Neural cell (in vitro differentiated cells): ENCODE data around the gene TTC23. TPM values are rescaled to one million over a fixed set of nuclear protein-coding genes. Genes with fewer than 3 reads are reported as not detected.

Source experiments
- H2AFZ ChIP-seq: fragments of 200-600, 300-800 bp; sonication (generic), shearing (Covaris generic); 2 replicates; pipeline ENCODE4 v1.6.0; 2014; ENCODE audit warnings: low read depth, mild to moderate bottlenecking, antibody characterized with exemption, low read length, moderate library complexity
- H3F3A ChIP-seq: fragments of 200-600 bp; shearing (Covaris generic); 2 replicates; pipeline ENCODE4 v1.6.1; 2016; ENCODE audit warnings: mild to moderate bottlenecking, moderate library complexity, mixed read lengths, antibody characterized with exemption, low read length; ENCODE audit not compliant: insufficient read depth, poor library complexity, severe bottlenecking
- H3K27ac ChIP-seq: fragments of 200-600, 300-800 bp; sonication (generic), shearing (Covaris generic); 2 replicates; pipeline ENCODE4 v1.5.1; 2014; ENCODE audit warnings: mild to moderate bottlenecking, low read length, moderate library complexity
- H3K27me3 ChIP-seq: fragments of 300-800, 200-600 bp; sonication (generic), shearing (Covaris generic); 2 replicates; pipeline ENCODE4 v1.6.0; 2014; ENCODE audit warnings: mild to moderate bottlenecking, low read depth, low read length, moderate library complexity; ENCODE audit not compliant: insufficient read depth
- H3K36me3 ChIP-seq: fragments of 300-800, 200-600 bp; sonication (generic), shearing (Covaris generic); 2 replicates; pipeline ENCODE4 v1.5.1; 2014; ENCODE audit warnings: mild to moderate bottlenecking, antibody characterized with exemption, low read length, moderate library complexity; ENCODE audit not compliant: insufficient read depth
- H3K4me2 ChIP-seq: fragments of 300-800, 200-600 bp; sonication (generic), shearing (Covaris generic); 2 replicates; pipeline ENCODE4 v1.6.0; 2014; ENCODE audit warnings: mild to moderate bottlenecking, low read length
- H3K4me3 ChIP-seq: fragments of 300-800, 200-600 bp; sonication (generic), shearing (Covaris generic); 2 replicates; pipeline ENCODE4 v1.5.1; 2014; ENCODE audit warnings: mild to moderate bottlenecking, low read length, moderate library complexity
- H3K79me2 ChIP-seq: fragments of 200-600 bp; shearing (Covaris generic); replicated peaks from 2 replicates; pipeline ENCODE4 v1.6.0; 2014; ENCODE audit warnings: mild to moderate bottlenecking, low read length, moderate library complexity; ENCODE audit not compliant: insufficient read depth
- H3K9ac ChIP-seq: fragments of 300-800, 200-600 bp; sonication (generic), shearing (Covaris generic); 2 replicates; pipeline ENCODE4 v1.6.1; 2016; ENCODE audit warnings: mild to moderate bottlenecking, low read length, mixed read lengths
- H3K9me2 ChIP-seq: fragments of 200-600 bp; shearing (Covaris generic); 2 replicates; pipeline ENCODE4 v1.6.1; 2016; ENCODE audit warnings: mild to moderate bottlenecking, low read length, mixed read lengths; ENCODE audit not compliant: insufficient read depth
- H3K9me3 ChIP-seq: fragments of 200-600, 300-800 bp; sonication (generic), shearing (Covaris generic); 2 replicates; pipeline ENCODE4 v1.6.1; 2016; ENCODE audit warnings: mild to moderate bottlenecking, mixed run types, low read length, moderate library complexity, mixed read lengths
- H4K20me1 ChIP-seq: fragments of 200-600 bp; shearing (Covaris generic); 2 replicates; pipeline ENCODE4 v1.6.1; 2016; ENCODE audit warnings: mild to moderate bottlenecking, mixed run types; ENCODE audit not compliant: insufficient read depth
- EP300 ChIP-seq: fragments of 450-650 bp; conservative IDR thresholded peaks from 2 replicates; pipeline ENCODE4 v1.6.1; 2014; ENCODE audit warnings: antibody characterized with exemption, mild to moderate bottlenecking, moderate library complexity; ENCODE audit not compliant: poor library complexity, severe bottlenecking
- EZH2 ChIP-seq: fragments of 200-600, 300-800 bp; shearing (Covaris generic), sonication (generic); IDR thresholded peaks from 2 replicates; pipeline ENCODE4 v1.6.1; 2014; ENCODE audit warnings: antibody characterized with exemption, low read length, borderline replicate concordance, mild to moderate bottlenecking; ENCODE audit not compliant: insufficient read depth, poor library complexity, severe bottlenecking
- MXI1 ChIP-seq: fragments of 450-650 bp; conservative IDR thresholded peaks from 2 replicates; pipeline ENCODE4 v1.6.1; 2014; ENCODE audit warnings: antibody characterized with exemption, mild to moderate bottlenecking; ENCODE audit not compliant: poor library complexity, severe bottlenecking
- POLR2AphosphoS5 ChIP-seq: IDR thresholded peaks from 2 replicates; pipeline ENCODE4 v1.6.1; 2012
- RAD21 ChIP-seq: fragments of 450-650 bp; conservative IDR thresholded peaks from 2 replicates; pipeline ENCODE4 v1.6.1; 2014; ENCODE audit warnings: antibody characterized with exemption, mild to moderate bottlenecking, moderate library complexity
- SMC3 ChIP-seq: fragments of 450-650 bp; conservative IDR thresholded peaks from 2 replicates; pipeline ENCODE4 v1.6.1; 2014; ENCODE audit warnings: antibody characterized with exemption, mild to moderate bottlenecking, moderate library complexity; ENCODE audit not compliant: poor library complexity
- TAF1 ChIP-seq: IDR thresholded peaks from 2 replicates; pipeline ENCODE4 v1.6.1; 2012; ENCODE audit warnings: low read depth
- polyA plus RNA-seq: library from polyadenylated mRNA; depleted of rRNA; stranded (reverse); fragments of >200 nt; gene quantifications from 2 replicates; pipeline ENCODE4 v1.2.3, GENCODE V29; 2014
- TF ChIP-seq, protein P1 (sequence below): fragments of 450-650 bp; IDR thresholded peaks from 2 replicates; pipeline ENCODE4 v1.5.1; 2014; ENCODE audit warnings: antibody characterized with exemption, mild to moderate bottlenecking, moderate library complexity; ENCODE audit not compliant: poor library complexity, severe bottlenecking
- TF ChIP-seq, protein P2 (sequence below): IDR thresholded peaks from 2 replicates; pipeline ENCODE4 v1.6.1; 2012; ENCODE audit warnings: borderline replicate concordance

TTC23 gene
- polyA plus RNA-seq, 1 donor from 2014 or later: 6.2 TPM

DNA sequence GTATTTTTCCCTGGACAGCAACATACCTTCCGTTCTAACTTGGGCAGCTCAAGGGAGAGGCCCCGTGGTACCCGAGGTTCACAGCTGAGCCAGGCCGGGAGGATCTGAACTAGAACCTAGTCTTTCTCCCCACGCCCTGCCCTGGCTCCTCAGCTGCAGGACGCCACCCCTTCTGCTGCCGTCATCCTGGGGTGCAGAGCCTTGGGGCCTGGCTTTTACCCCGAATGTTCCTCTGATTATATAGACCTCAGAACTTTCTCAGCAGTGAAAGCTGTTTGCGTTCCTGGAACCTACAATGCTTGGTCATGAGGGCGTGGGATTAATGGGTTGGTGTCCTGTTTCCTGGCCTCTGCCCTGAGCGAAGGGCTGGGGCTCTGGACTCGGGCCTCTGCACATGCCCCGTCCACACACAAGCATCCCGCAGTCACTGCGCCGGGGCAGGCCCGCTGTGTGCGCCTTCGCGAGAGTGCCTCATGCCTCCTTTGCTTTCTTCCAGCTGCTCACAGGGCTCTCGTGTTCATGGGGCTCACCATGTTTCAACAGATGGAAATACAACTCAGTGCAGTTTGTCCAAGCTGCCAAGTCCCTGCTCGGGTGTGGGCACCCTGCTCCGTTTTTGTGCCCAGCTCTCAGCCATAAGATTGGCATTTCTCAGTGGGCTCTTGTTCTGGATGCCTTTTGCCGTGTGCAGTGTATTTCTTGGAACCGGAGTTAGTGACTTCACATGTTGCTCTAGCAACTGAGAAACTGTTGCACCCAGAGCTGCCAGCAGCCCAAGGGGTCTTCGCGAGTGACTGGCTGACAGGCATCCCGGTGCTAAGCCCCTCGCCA is 124.1 kb downstream of the TTC23 start:
- Histone ChIP-seq H3K9me3 (no peaks in the 10 kb centered on the region), H3K36me3 (no peaks in the 10 kb centered on the region), H3K4me3 (no peak overlapping the region), H3K9me2 (no peaks in the 10 kb centered on the region), H2AFZ (no peak overlapping the region), H3K79me2 (no peaks in the 10 kb centered on the region), H3K9ac (no peak overlapping the region), H3K27me3 (no peaks in the 10 kb centered on the region), H4K20me1 (no peaks in the 10 kb centered on the region), H3K27ac (no peak overlapping the region), H3F3A (no peaks in the 10 kb centered on the region), H3K4me2 (no peak overlapping the region)
- TF ChIP-seq EP300 (no peak), POLR2AphosphoS5 (no peak), SMC3 (no peak), EZH2 (no peak), TAF1 (no peak), RAD21 (no peak), MXI1 (no peak)
- TF ChIP-seq, protein P1, sequence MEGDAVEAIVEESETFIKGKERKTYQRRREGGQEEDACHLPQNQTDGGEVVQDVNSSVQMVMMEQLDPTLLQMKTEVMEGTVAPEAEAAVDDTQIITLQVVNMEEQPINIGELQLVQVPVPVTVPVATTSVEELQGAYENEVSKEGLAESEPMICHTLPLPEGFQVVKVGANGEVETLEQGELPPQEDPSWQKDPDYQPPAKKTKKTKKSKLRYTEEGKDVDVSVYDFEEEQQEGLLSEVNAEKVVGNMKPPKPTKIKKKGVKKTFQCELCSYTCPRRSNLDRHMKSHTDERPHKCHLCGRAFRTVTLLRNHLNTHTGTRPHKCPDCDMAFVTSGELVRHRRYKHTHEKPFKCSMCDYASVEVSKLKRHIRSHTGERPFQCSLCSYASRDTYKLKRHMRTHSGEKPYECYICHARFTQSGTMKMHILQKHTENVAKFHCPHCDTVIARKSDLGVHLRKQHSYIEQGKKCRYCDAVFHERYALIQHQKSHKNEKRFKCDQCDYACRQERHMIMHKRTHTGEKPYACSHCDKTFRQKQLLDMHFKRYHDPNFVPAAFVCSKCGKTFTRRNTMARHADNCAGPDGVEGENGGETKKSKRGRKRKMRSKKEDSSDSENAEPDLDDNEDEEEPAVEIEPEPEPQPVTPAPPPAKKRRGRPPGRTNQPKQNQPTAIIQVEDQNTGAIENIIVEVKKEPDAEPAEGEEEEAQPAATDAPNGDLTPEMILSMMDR: no peak
- TF ChIP-seq, protein P2, sequence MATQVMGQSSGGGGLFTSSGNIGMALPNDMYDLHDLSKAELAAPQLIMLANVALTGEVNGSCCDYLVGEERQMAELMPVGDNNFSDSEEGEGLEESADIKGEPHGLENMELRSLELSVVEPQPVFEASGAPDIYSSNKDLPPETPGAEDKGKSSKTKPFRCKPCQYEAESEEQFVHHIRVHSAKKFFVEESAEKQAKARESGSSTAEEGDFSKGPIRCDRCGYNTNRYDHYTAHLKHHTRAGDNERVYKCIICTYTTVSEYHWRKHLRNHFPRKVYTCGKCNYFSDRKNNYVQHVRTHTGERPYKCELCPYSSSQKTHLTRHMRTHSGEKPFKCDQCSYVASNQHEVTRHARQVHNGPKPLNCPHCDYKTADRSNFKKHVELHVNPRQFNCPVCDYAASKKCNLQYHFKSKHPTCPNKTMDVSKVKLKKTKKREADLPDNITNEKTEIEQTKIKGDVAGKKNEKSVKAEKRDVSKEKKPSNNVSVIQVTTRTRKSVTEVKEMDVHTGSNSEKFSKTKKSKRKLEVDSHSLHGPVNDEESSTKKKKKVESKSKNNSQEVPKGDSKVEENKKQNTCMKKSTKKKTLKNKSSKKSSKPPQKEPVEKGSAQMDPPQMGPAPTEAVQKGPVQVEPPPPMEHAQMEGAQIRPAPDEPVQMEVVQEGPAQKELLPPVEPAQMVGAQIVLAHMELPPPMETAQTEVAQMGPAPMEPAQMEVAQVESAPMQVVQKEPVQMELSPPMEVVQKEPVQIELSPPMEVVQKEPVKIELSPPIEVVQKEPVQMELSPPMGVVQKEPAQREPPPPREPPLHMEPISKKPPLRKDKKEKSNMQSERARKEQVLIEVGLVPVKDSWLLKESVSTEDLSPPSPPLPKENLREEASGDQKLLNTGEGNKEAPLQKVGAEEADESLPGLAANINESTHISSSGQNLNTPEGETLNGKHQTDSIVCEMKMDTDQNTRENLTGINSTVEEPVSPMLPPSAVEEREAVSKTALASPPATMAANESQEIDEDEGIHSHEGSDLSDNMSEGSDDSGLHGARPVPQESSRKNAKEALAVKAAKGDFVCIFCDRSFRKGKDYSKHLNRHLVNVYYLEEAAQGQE: no peak

DNA sequence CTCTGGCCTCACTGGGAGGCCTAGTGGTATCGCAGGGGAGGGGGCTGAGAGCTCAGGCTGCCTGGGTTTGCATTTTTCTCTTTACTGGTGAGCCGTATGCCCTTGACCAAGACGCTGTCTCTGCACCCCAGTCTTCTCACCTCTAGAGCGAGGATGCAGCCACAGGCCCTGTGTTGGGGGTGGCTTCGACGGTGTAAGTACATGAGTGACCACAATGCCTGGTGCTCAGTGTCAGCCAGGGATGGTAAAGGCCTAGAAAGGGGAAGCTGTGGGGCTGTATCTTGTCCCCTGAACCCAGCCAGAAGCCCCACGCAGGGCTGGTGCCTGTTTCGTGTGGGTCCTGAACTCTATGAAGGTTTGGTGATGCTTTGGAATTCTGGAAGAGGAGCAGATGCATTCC is 124.7 kb downstream of the TTC23 start:
- Histone ChIP-seq H4K20me1 (no peaks in the 10 kb centered on the region), H3K79me2 (no peaks in the 10 kb centered on the region), H3K9ac (no peak overlapping the region), H3K36me3 (no peaks in the 10 kb centered on the region), H3K27ac (no peak overlapping the region), H3K4me2 (no peak overlapping the region), H3F3A (no peaks in the 10 kb centered on the region), H2AFZ (no peak overlapping the region), H3K9me3 (no peaks in the 10 kb centered on the region), H3K9me2 (no peaks in the 10 kb centered on the region), H3K4me3 (no peak overlapping the region), H3K27me3 (no peaks in the 10 kb centered on the region)
- no peak for TF ChIP-seq MXI1
- TF ChIP-seq TAF1: no peak
- TF ChIP-seq, protein P2: no peak
- no peak for TF ChIP-seq RAD21
